ENCODE measurements around the gene APOBEC4. TPM values are rescaled to one million over a fixed set of nuclear protein-coding genes. Genes with fewer than 3 reads are reported as not detected.

Gene APOBEC4
- total and polyA plus RNA-seq, 10 of the 15 experiments (the other 5 are each of a cell fraction or from before 2014, with no cell fraction given) = 0.04 to 0.25 (median 0.06) TPM; not detected in 5

DNA sequence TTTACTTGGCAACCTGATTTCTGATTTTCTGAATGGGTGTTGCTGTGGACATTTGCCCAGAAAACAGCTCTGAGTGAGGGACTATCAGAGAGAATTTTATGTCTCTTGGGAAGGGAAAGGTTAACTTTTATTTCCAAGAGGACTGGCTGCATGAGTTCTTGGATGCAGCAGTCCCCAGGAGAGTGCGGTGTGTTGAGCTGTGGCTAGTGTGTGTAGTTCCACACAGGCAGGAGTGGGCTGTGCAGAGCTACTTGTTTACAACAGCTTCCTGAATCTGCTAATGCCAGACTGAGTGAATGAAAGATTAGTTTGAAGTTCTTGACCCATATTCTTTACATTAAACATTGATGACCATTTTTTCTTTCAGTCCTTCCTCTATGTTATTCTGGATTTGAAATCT is 41.0 kb upstream of the APOBEC4 start:
- Histone ChIP-seq H3K9ac (ENCODE audit: control insufficient read depth, insufficient read depth, low read length) (no peak overlapping the region), H3K27ac (ENCODE audit: control insufficient read depth, insufficient read depth) (no peak overlapping the region), H3K4me1 (ENCODE audit: control insufficient read depth, insufficient read depth, low read length) (peaks cover 11% of the 10 kb centered on the region; the same call in 1 of the 2 replicates), H3K27me3 (replicated peaks in 1 of 2; ENCODE audit: control insufficient read depth in 2 of 2, insufficient read depth in 2 of 2, low read length in 1 of 2) (no peaks in the 10 kb centered on the region), H3K4me2 (ENCODE audit: control insufficient read depth, insufficient read depth) (no peak overlapping the region), H4K20me1 (ENCODE audit: control insufficient read depth, insufficient read depth) (no peaks in the 10 kb centered on the region), H3K4me3 (no peak overlapping the region), H3K79me2 (ENCODE audit: control insufficient read depth, insufficient read depth, low read length) (no peaks in the 10 kb centered on the region), H3K36me3 (ENCODE audit: control insufficient read depth in 2 of 2, insufficient read depth in 2 of 2, low read length in 1 of 2) (no peaks in the 10 kb centered on the region; a peak in 1 of 4 replicates), H2AFZ (ENCODE audit: control insufficient read depth, low read depth, low read length) (0 out of 2 replicates have a peak overlapping the region, but pooled peaks have one; percentile 71), H3K9me3 (replicated peaks; ENCODE audit: control insufficient read depth, insufficient read depth, low read length) (no peaks in the 10 kb centered on the region)
- no TSS peak for BruUV-seq (replicated peaks)
- FAIRE-seq = no peak
- no peak for ATAC-seq
- no peak for TF ChIP-seq EED (IDR thresholded peaks at IDR 0.05; ENCODE audit: low read depth)
- no peak for TF ChIP-seq IKZF1 (conservative IDR thresholded peaks at IDR 0.05)
- TF ChIP-seq, protein P1, sequence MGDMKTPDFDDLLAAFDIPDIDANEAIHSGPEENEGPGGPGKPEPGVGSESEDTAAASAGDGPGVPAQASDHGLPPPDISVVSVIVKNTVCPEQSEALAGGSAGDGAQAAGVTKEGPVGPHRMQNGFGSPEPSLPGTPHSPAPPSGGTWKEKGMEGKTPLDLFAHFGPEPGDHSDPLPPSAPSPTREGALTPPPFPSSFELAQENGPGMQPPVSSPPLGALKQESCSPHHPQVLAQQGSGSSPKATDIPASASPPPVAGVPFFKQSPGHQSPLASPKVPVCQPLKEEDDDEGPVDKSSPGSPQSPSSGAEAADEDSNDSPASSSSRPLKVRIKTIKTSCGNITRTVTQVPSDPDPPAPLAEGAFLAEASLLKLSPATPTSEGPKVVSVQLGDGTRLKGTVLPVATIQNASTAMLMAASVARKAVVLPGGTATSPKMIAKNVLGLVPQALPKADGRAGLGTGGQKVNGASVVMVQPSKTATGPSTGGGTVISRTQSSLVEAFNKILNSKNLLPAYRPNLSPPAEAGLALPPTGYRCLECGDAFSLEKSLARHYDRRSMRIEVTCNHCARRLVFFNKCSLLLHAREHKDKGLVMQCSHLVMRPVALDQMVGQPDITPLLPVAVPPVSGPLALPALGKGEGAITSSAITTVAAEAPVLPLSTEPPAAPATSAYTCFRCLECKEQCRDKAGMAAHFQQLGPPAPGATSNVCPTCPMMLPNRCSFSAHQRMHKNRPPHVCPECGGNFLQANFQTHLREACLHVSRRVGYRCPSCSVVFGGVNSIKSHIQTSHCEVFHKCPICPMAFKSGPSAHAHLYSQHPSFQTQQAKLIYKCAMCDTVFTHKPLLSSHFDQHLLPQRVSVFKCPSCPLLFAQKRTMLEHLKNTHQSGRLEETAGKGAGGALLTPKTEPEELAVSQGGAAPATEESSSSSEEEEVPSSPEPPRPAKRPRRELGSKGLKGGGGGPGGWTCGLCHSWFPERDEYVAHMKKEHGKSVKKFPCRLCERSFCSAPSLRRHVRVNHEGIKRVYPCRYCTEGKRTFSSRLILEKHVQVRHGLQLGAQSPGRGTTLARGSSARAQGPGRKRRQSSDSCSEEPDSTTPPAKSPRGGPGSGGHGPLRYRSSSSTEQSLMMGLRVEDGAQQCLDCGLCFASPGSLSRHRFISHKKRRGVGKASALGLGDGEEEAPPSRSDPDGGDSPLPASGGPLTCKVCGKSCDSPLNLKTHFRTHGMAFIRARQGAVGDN (IDR thresholded peaks at IDR 0.05) = no peak
- no peak for TF ChIP-seq NFIC (IDR thresholded peaks at IDR 0.05; ENCODE audit: low read depth, low read length)
- TF ChIP-seq ETV6 (conservative IDR thresholded peaks at IDR 0.05 in 1 of 2, IDR thresholded peaks at IDR 0.05 in 1 of 2; ENCODE audit: borderline replicate concordance in 1 of 2, low read depth in 1 of 2) = no peak
- TF ChIP-seq RCOR1 (conservative IDR thresholded peaks at IDR 0.05; ENCODE audit: low read depth, low read length) = no peak
- TF ChIP-seq TBL1XR1 (IDR thresholded peaks at IDR 0.05; ENCODE audit: low read depth, low read length) = no peak
- TF ChIP-seq RAD51 (IDR thresholded peaks at IDR 0.05) = no peak
- TF ChIP-seq NBN (IDR thresholded peaks at IDR 0.05) = no peak
- ChIA-PET SMC1A (ENCODE audit: uncharacterized antibody, unreplicated experiment) (interaction anchor here (0.7 to 4.4 kb wide), 20 partner anchors 9 to 357 kb away, joined by 3 to 36 read pairs (median 4); no protein-coding TSS in a partner anchor), CTCF (interaction anchor here (0.7 to 4.1 kb wide), 11 partner anchors 9 to 900 kb away, joined by 3 to 37 read pairs (median 5); partner anchors contain the start of gene APOBEC4), POLR2A (interaction anchor here (1.1 to 1.6 kb wide), 4 partner anchors 44 to 215 kb away, joined by 3 to 4 read pairs (median 3); no protein-coding TSS in a partner anchor), RAD21 (ENCODE audit: unreplicated experiment) (interaction anchor here (0.7 to 3.3 kb wide), 7 partner anchors 9 to 221 kb away, joined by 3 to 24 read pairs (median 8); partner anchors contain the start of gene RGL1)
- no peak for DNase-seq (ENCODE audit: low read depth, low spot score)
- in situ Hi-C loops (cut with MboI) (no loop called here), intact Hi-C loops (cut with micrococcal nuclease; ENCODE audit: unreplicated experiment) (no loop called here)
- 33% methylated on average over 1 of the region's 1 CpG for WGBS (ENCODE audit: insufficient coverage, insufficient replicate concordance, low lambda C conversion rate, missing lambda C conversion rate)
